ENCODE data around the gene NFYC.

NFYC gene

DNA sequence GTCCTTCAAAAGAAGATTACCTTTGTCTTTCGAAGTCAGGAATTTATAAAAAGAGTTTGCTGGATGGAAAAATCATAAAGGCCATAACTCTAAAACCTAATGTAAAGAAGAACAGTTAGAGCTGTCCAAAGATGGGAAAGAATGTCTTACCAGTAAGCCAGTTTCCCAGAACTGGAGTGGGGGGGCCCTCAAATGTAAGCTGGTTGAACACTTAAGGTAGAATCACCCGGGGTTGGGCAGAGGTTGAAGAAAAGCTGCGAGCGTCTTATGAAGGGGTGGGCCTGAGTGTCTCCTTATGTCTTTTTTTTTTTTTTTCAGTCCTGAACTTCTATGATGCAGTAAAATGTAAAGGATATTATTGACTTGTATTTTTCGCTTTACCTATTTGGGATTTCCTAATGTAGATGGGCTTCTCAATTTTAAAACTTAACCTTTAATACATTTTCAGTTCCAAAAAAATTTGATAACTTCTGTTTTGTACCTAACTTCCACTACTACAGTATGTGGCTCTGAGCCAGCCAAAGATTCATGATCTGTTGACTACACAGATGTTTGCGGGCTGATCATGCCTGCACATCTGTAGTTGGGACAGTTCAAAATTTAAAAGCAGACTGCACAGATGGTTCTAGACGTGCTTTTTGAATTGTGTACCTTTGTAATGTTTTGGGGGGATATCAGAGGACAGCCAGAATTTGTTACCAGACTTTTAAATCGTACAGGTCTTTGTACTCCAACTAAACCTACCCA lies 43.6 kb downstream of the NFYC start:
- DNase-seq (ENCODE audit: low read depth in 2 of 3, low spot score in 2 of 3) = no peak

GRCh38 chr1:40736085-40736531 lies 44.6 kb downstream of the NFYC start:
- DNase-seq (ENCODE audit: low read depth in 2 of 3, low spot score in 2 of 3) = no peak

DNA sequence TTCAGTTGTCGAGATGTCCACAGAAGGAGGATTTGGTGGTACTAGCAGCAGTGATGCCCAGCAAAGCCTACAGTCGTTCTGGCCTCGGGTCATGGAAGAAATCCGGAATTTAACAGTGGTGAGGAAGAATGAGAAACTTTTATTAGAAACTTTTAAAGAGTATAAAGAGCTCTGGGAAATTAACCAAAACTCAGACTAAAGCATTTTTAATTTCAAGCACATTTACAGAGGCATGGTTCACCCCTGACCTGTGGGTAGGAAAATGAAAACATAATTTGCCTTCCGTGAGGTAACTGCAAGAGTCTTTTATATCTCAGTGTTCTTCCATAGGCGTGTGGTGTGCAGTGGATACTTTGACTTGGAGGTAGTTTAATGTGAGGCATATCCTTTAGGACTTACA lies 47.3 kb downstream of the NFYC start:
- no peak for DNase-seq (ENCODE audit: low read depth in 2 of 3, low spot score in 2 of 3)

DNA sequence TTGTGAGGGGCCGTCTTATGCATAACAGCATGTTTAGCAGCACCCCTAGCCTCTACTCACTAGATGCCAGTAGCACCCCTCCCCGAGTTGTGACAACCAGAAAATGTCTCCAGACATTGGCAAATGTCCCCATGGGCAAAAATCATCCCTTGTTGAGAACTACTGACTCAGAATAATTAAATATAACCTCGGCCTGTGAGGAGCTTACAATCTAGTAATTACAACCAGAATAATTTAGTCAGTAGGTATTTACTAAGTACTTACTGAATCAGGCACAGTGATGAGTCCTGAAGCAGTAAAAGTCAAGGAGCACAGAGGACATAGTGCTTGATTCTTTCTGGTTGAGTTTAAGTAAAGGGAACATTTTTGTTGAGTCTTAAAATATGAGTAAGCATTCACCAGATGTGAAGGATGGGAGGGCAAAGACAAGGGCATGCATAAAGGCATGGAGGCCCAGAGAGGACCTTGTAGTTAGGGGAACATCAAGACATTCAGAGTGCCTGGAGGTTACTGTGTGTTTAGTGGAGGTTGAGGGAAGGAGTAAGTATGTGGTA lies 48.0 kb downstream of the NFYC start:
- no peak for DNase-seq (ENCODE audit: low read depth in 2 of 3, low spot score in 2 of 3)

- no peak for DNase-seq (ENCODE audit: low read depth in 2 of 3, low spot score in 2 of 3)
Measured at GRCh38 chr1:40740039-40740996, 48.8 kb downstream of the NFYC start.

DNA sequence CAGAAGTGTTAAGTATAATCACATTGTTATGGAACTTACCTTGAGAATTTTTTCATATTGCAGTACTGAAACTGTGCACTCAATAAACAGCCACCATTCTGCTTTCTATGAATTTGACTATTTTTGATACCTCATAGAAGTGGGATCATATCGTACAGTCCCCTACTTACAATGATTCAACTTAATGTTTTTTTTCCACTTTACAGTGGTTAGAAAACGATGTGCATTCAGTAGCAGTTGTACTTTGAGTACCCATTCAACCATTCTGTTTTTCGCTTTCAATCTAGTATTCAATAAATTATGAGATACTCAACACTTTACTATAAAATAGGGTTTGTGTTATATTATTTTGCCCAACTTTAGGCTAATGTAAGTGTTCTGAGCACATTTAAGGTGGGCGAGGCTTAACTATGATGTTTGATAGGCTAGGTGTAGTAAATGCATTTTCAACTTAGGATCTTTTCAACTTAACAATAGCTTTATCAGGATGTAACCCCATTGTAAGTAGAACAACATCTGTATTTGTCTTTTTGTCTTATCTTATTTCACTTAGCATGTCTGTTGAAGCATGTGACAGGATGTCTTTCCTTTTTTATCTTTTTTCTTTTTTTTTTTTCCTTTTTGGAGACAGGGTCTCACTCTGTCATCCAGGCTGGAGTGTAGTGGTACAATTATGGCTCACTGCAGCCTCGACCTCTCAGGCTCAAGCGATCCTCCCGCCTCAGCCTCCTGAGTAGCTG lies 49.7 kb downstream of the NFYC start:
- DNase-seq (ENCODE audit: low read depth in 2 of 3, low spot score in 2 of 3) = no peak

DNA sequence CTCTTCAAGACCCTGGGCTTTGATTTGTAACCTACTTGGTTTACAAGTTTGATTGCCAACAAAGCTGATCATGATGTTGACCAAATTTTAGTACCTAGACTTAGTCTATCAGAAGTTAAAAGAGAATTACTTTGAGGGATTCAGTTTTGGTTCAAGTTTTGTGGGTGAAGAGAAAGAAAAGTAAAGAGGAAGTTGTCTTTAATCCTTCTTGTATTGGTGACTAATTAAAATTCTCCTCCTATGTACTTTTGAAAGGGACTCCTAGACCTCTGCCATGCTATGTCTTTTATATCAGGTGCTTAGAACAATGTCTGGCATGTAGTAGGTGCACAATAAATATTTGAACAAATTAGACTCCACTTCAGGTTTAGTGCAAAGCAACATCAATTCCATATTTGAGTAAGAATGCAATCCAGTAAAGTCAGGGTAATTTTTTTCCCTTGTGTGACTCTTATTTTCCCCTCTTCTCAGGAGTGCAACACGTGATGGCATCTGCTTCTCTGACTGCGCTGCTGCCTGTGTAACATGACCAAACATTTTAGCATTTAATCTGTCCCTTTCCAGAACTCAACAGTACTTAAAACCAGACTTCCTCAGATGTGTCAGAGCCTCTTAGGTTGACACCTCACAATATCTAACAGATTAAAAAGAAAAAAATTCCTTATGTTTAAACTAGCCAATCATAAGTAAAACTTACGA lies 51.0 kb downstream of the NFYC start:
- no peak for DNase-seq (ENCODE audit: low read depth in 2 of 3, low spot score in 2 of 3)

DNA sequence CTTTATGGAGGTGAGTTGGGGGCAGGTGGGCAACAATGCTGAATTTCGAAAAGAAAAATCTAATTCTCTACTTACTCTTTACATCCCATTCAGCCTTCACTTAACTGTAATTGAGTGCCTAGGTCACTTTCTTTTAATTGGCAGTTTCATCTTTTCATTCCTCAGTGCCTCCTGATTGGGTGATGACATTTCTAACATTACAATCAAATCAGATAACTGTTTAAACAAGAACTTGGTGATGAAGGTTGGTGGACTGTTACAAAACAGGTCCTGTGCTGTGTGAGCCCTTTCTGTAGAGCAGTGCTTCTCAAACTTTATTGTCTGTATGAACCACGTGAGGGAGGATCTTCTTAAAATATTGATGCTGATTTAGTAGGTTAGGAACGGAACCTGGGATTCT lies 51.9 kb downstream of the NFYC start:
- no peak for DNase-seq (ENCODE audit: low read depth in 2 of 3, low spot score in 2 of 3)

- DNase-seq (ENCODE audit: low read depth in 2 of 3, low spot score in 2 of 3) = no peak
Measured at GRCh38 chr1:40743860-40744259, 52.4 kb downstream of the NFYC start.

GRCh38 chr1:40745176-40745575 lies 53.7 kb downstream of the NFYC start:
- DNase-seq (ENCODE audit: low read depth in 2 of 3, low spot score in 2 of 3) = no peak

- DNase-seq (ENCODE audit: low read depth in 2 of 3, low spot score in 2 of 3) = no peak
Measured at GRCh38 chr1:40746344-40747090, 55.0 kb downstream of the NFYC start.

- no peak for DNase-seq (ENCODE audit: low read depth in 2 of 3, low spot score in 2 of 3)
Measured at GRCh38 chr1:40748841-40749718, 57.6 kb downstream of the NFYC start.

GRCh38 chr1:40749817-40750216 lies 58.3 kb downstream of the NFYC start:
- DNase-seq (ENCODE audit: low read depth in 2 of 3, low spot score in 2 of 3) = no peak

DNA sequence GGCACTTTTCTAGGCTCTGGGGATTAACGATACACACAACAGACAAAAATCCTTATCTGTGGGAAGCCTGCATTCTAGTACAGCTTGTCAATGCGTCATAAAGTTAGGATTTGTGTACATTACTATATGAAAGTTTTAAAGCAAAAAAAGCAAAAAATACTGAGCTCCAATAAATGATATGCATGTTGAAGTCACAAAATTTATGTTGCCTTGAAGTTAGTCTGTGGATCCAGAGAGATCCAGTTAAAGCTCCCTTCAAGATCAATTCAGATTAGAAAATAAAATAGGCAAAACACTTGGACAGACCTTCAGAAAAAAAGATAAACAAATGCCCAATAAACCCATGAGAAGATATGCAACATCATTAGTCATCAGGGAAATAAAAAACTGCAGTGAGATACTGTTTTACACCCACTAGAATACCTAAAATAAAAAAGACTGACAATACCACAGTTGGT lies 59.0 kb downstream of the NFYC start:
- DNase-seq (ENCODE audit: low read depth in 2 of 3, low spot score in 2 of 3) = no peak

GRCh38 chr1:40751802-40752201 lies 60.3 kb downstream of the NFYC start:
- no peak for DNase-seq (ENCODE audit: low read depth in 2 of 3, low spot score in 2 of 3)

DNA sequence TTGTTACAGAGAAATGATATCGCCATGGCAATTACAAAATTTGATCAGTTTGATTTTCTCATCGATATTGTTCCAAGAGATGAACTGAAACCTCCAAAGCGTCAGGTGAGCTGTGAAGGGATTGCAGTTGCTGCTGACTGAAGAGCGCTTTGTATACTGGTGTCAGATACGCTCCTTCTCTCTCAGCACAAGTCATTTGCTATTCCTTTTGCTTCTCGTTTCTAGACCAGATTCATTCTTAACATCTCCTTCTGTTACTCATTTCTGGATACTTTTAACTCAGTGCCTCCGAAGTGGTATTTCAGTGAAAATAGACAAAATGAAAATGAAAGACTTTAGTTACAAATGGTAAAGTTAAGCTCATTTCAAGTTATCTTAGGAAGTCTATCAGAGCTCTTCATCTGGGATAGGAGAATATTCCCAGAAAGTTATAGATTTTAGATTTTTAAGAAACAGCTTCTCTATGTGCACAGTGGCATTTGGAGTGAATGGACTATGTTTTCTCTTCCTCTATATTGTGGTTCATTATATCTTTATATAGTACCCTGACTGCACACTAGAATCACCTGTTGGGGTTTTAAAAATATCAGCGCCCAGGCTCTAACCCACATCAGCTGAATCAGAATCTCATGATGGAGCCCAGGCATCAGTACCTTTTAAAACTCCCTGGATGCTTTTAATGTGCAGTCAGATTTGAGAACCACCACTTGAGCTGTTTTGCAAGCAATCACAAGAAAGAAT lies 61.8 kb downstream of the NFYC start:
- no peak for DNase-seq (ENCODE audit: low read depth in 2 of 3, low spot score in 2 of 3)

GRCh38 chr1:40754201-40754600 lies 62.7 kb downstream of the NFYC start:
- no peak for DNase-seq (ENCODE audit: low read depth in 2 of 3, low spot score in 2 of 3)

- DNase-seq (ENCODE audit: low read depth in 2 of 3, low spot score in 2 of 3) = no peak
Measured at GRCh38 chr1:40755067-40755466, 63.6 kb downstream of the NFYC start.
